GM13976 (cell line): ENCODE results near the gene CGB1.
"Not testable (repeated sequence)": the region's sequence is repeated elsewhere in the genome, so short reads cannot be mapped to it uniquely, and the experiment has no call there.

Experiments used
- DNase-seq: peaks from one replicate; pipeline ENCODE4 v3.0.0; 2012; ENCODE audit warnings: low spot score
- in situ Hi-C: fragments of 300-500 bp; cut with MboI; formaldehyde crosslinking; loops from one replicate; pipeline ENCODE4 v1.12.0; 2022; ENCODE audit warnings: low sequenced_read_pairs, mixed read lengths, inconsistent platforms; ENCODE audit not compliant: unreplicated experiment
- TF ChIP-seq, protein P1 (sequence below): IDR thresholded peaks from 2 replicates; pipeline ENCODE4 v1.5.1; 2012; ENCODE audit warnings: borderline replicate concordance, mild to moderate bottlenecking; ENCODE audit not compliant: insufficient read depth; ENCODE audit errors: extremely low read depth, missing control alignments, control extremely low read depth

CGB1 gene

GRCh38 chr19:49036815-49037214 is at the start of gene CGB1:
Gene CGB1, minus strand, starts transcription at chr19:49036895. Its CDS starts 184 bp downstream, at chr19:49036711.
- peak; percentile 38 for DNase-seq
- TF ChIP-seq, protein P1, sequence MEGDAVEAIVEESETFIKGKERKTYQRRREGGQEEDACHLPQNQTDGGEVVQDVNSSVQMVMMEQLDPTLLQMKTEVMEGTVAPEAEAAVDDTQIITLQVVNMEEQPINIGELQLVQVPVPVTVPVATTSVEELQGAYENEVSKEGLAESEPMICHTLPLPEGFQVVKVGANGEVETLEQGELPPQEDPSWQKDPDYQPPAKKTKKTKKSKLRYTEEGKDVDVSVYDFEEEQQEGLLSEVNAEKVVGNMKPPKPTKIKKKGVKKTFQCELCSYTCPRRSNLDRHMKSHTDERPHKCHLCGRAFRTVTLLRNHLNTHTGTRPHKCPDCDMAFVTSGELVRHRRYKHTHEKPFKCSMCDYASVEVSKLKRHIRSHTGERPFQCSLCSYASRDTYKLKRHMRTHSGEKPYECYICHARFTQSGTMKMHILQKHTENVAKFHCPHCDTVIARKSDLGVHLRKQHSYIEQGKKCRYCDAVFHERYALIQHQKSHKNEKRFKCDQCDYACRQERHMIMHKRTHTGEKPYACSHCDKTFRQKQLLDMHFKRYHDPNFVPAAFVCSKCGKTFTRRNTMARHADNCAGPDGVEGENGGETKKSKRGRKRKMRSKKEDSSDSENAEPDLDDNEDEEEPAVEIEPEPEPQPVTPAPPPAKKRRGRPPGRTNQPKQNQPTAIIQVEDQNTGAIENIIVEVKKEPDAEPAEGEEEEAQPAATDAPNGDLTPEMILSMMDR = peak; percentile 24
- in situ Hi-C loops = not testable (repeated sequence)

DNA sequence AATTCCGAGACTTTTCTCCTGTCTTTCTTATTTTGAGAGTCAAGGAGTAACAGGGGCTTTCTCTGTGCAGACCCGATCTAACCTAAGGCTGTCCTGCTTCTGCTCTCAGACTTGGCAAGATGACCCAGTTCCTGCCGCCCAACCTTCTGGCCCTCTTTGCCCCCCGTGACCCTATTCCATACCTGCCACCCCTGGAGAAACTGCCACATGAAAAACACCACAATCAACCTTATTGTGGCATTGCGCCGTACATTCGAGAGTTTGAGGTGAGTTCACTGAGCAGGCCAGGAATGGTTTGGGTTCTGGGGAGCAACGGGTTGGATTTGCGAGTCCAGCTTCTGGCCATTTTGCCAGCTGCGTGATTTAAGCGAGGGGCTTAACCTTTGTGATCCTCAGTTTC is 49.6 kb upstream of the CGB1 start:
- TF ChIP-seq, protein P1 = no peak
- no peak for DNase-seq
- in situ Hi-C loops = no loop called here

DNA sequence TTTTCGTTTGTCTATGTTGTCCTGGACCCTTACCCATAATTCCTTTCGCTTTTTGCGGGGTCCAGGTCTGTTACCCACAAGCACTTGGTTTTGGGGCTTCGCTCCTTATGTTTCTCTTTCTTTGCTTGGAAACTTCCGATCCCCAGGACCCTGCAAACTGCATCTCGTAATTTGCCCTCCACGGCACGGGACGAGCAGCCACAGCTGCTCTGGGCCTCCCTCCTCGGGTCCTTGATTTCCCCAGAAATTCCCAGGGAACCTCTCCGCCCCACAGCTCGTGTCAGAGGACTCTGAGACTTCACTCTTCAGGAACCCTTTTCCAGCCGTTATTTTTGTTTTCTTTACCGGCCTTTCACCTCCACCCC is 49.2 kb upstream of the CGB1 start:
- DNase-seq = no peak
- in situ Hi-C loops = no loop called here
- TF ChIP-seq, protein P1 = no peak

GRCh38 chr19:49085020-49085867 is 48.5 kb upstream of the CGB1 start, which contains the start of gene SNRNP70:
Gene SNRNP70, plus strand, starts transcription at chr19:49085451. Its CDS starts 964 bp downstream, at chr19:49086415.
- TF ChIP-seq, protein P1 = no peak
- DNase-seq = peak; percentile 99
- in situ Hi-C loops = no loop called here

GRCh38 chr19:49084206-49085019 is 47.7 kb upstream of the CGB1 start:
- TF ChIP-seq, protein P1 = no peak

DNA sequence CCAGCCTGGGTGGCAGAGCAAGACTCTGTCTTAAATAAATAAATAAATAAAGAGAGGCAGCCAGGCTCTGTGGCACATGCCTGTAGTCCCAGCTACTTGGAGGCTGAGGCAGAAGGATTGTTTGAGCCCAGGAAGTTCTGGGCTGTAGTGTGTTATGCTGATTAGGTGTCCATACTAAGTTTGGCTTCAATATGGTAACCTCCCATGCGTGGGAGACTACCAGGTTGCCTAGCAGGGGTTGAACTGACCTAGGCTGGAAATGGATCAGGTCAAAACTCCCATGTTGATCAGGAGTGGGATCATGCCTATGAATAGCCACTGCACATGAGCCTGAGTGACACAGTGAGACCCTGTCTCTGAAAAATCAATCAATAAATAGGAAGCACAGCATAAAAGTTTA is 44.6 kb upstream of the CGB1 start:
- DNase-seq = no peak
- TF ChIP-seq, protein P1 = no peak
- in situ Hi-C loops = no loop called here

More at GRCh38 chr19:49084206-49085019, 47.7 kb upstream of the CGB1 start:
- in situ Hi-C loops = no loop called here
- DNase-seq = no peak
